Adrenal gland (tissue), 12 donors: ENCODE data around the gene ZNF827. TPM values are rescaled to one million over a fixed set of nuclear protein-coding genes. Genes with fewer than 3 reads are reported as not detected.

Experiments used
- DNase-seq, 7 donors: peaks; one replicate each; pipeline ENCODE4 v3.0.0-alpha.2; 2019 to 2020
- H3K27ac ChIP-seq, 5 donors: fragments of 200-600 bp; sonication (generic) in 4 of 5; 1 replicate in 3 of 5; 2 replicates in 2 of 5; pipeline versions ENCODE4 v1.5.1 to v1.8.0; 2016 to 2020; ENCODE audit warnings: mild to moderate bottlenecking in 1 of 5
- H3K27me3 ChIP-seq: fragments of 200-600 bp; 2 replicates; pipeline ENCODE4 v1.8.0; 2021
- H3K36me3 ChIP-seq, 2 donors: fragments of 200-600 bp; replicated peaks in 1 of 2; 1 replicate in 1 of 2; 2 replicates in 1 of 2; pipeline versions ENCODE4 v1.5.1 to v1.8.0; 2018 to 2022
- H3K4me1 ChIP-seq, 2 donors: fragments of 200-600 bp; replicated peaks in 1 of 2; 1 replicate in 1 of 2; 2 replicates in 1 of 2; pipeline versions ENCODE4 v1.5.1 to v1.8.0; 2018 to 2021
- H3K4me3 ChIP-seq, 4 donors: fragments of 200-600 bp; sonication (generic) in 3 of 4; one replicate each; pipeline ENCODE4 v1.5.1; 2016 to 2018
- H3K9me3 ChIP-seq, 3 donors: fragments of 200-600 bp; sonication (generic) in 1 of 3; replicated peaks in 1 of 3; 1 replicate in 2 of 3; 2 replicates in 1 of 3; pipeline versions ENCODE4 v1.5.1 to v1.8.0; 2016 to 2021
- CTCF ChIP-seq, 6 experiments: fragments of 450-650 bp in 4 of 6; fragments of 200-600 bp in 2 of 6; sonication (generic) in 1 of 6; IDR thresholded peaks; 1 replicate in 5 of 6; 2 replicates in 1 of 6; pipeline versions ENCODE4 v1.5.1 to v1.8.0; 2016 to 2021; ENCODE audit warnings: antibody characterized with exemption in 6 of 6, mild to moderate bottlenecking in 2 of 6, moderate library complexity in 1 of 6
- POLR2A ChIP-seq, 2 donors: fragments of 450-650 bp; IDR thresholded peaks; one replicate each; pipeline ENCODE4 v1.6.1; 2017; ENCODE audit warnings: antibody characterized with exemption in 2 of 2, mild to moderate bottlenecking in 2 of 2, moderate library complexity in 1 of 2
- WGBS, 4 donors: extraction: QIAGEN DNeasy Blood & Tissue Kit in 2 of 4; methylation state at CpG; one replicate each; pipeline versions ENCODE4 v1.1.5 to v1.1.7; 2013 to 2017; 5-methylcytosine and 5-hydroxymethylcytosine counted together
- intact Hi-C, 2 donors: fragments of 100-400 bp; cut with DNase I; formaldehyde crosslinking; loops; one replicate each; pipeline versions ENCODE4 v1.14.1 to v1.15.0; 2022 to 2023
- polyA plus RNA-seq, 3 donors: library from polyadenylated mRNA; stranded (reverse); fragments of 200-250 nt in 2 of 3; fragments of 350-450 nt in 1 of 3; fragmentation: Illumina TruSeq in 1 of 3; extraction: RNeasy Lipid Tissue Mini Kit (QIAGEN cat#74804) in 1 of 3; gene quantifications; one replicate each; pipeline ENCODE4 v1.2.3, GENCODE V29; 2013 to 2014
- small RNA-seq, 2 donors: library from RNA; depleted of rRNA; stranded (forward); fragments of <200 nt; gene quantifications; one replicate each; pipeline ENCODE3, GENCODE V24; 2016
- total RNA-seq, 9 donors: library from RNA; depleted of rRNA in 4 of 9; stranded (reverse); fragments of >200 nt in 4 of 9; fragments of 120-200 nt in 1 of 9; fragmentation: NEBNext Ultra II Directional in 1 of 9; extraction: Animal tissue kit (Norgen Biotek cat#: 25700) in 1 of 9; gene quantifications; one replicate each; pipeline versions ENCODE4 v1.1.0 to v1.2.4, GENCODE V29; 2013 to 2023
- donor health status: healthy with polysubstance abuse.
- donor health status: Bipolar disorder and iron deficiency.
- donor health status: DM: yes; HTN: yes; CAD: no.
- donor health status: DM: no; HTN: no; CAD: no.
- donor health status: DM: no; HTN: no; CAD: no.
- donor health status: DM: yes; HTN: yes; CAD: no.

ZNF827 gene
- total and polyA plus RNA-seq, 12 donors, result 8.0 to 37.1 (median 22.7) TPM

- intact Hi-C loops, result no loop called here
- WGBS, 4 donors, result 82 to 86% (median 84%) methylated on average over 1 of the region's 1 CpG
- TF ChIP-seq CTCF (IDR thresholded peaks at IDR 0.05), result no peak
- no peak for TF ChIP-seq POLR2A (IDR thresholded peaks at IDR 0.05)
Measured at GRCh38 chr4:145709336-145709735, 229.3 kb downstream of the ZNF827 start.

More at GRCh38 chr4:145709336-145709735, 229.3 kb downstream of the ZNF827 start:
- DNase-seq, result no peak
- Histone ChIP-seq H3K27me3 (no peaks in the 10 kb centered on the region), H3K4me3 (no peak overlapping the region), H3K4me1 (no peaks in the 10 kb centered on the region), H3K36me3 (no peaks in the 10 kb centered on the region), H3K27ac (no peak overlapping the region), H3K9me3 (no peaks in the 10 kb centered on the region)

Small RNA genes within 50 kb of the gene (small RNA-seq; reads per million reads assigned to genes)
- 0 reads per million in 2 donors for gene RF00019

Other genes starting within 250 kb of the ZNF827 start
- 10 to 100 TPM; 10.7 to 49.4 (median 26.0) TPM for gene LSM6, start 236.9 kb upstream of the ZNF827 start, total RNA-seq
- 10 to 100 TPM; 14.3 to 47.0 (median 21.4) TPM for gene LSM6, start 236.9 kb upstream of the ZNF827 start, polyA plus RNA-seq